ENCODE measurements around the gene LRRC4C.

Gene LRRC4C

DNA sequence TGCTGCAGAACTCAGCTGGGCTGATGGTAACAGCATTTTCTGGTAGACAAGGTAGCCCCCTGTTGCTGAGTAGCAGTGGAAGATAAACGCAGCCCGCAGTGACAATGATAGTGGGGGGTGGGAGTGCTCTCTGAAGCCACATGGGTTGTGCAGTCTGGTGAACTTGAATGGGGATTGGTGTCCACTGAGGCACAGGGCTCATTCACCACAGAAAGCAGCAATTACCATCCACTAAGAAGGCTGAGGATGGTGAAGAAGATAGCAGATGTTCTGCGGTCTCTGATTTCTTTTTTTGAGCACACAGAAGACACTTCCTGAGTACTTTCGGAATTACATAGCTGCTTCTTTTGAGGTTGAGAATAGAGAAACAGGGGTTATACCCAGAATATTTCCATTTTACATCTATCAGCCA, 150.3 kb downstream of the LRRC4C start:
- no peaks in the 10 kb centered on the region for H3K36me3 Mint-ChIP-seq (ENCODE audit: insufficient read depth)
- H3K4me3 Mint-ChIP-seq: no peak overlapping the region
- H3K27me3 Mint-ChIP-seq: no peaks in the 10 kb centered on the region
- H3K27ac Mint-ChIP-seq (ENCODE audit: low read depth): no peak overlapping the region
- ATAC-seq (replicated peaks; ENCODE audit: extremely low read depth, poor library complexity, severe bottlenecking): no peak
- no peaks in the 10 kb centered on the region for H3K4me1 Mint-ChIP-seq
- H3K9me3 Mint-ChIP-seq: peaks cover 6% of the 10 kb centered on the region
- DNase-seq (ENCODE audit: low spot score in 2 of 2): no peak

DNA sequence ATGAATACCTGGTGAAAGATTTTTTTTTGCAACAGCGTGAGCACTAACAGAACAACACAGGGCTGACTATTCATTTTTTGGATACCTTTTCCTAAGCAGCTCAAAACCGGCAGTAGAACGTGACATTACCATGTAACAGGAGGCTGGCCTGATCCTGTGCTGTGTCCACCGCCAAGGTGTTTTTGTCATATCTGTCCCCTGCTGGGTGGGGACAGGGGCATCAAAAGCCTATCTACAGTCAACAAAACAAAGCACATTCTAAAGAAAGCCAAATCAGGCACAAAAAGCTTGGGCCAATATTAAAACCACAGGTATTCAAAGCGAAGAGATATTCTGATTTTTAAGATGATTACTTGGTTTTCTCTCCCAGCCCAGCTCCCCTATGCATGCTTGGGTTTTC, 151.2 kb downstream of the LRRC4C start:
- H3K27ac Mint-ChIP-seq (ENCODE audit: low read depth): no peak overlapping the region

DNA sequence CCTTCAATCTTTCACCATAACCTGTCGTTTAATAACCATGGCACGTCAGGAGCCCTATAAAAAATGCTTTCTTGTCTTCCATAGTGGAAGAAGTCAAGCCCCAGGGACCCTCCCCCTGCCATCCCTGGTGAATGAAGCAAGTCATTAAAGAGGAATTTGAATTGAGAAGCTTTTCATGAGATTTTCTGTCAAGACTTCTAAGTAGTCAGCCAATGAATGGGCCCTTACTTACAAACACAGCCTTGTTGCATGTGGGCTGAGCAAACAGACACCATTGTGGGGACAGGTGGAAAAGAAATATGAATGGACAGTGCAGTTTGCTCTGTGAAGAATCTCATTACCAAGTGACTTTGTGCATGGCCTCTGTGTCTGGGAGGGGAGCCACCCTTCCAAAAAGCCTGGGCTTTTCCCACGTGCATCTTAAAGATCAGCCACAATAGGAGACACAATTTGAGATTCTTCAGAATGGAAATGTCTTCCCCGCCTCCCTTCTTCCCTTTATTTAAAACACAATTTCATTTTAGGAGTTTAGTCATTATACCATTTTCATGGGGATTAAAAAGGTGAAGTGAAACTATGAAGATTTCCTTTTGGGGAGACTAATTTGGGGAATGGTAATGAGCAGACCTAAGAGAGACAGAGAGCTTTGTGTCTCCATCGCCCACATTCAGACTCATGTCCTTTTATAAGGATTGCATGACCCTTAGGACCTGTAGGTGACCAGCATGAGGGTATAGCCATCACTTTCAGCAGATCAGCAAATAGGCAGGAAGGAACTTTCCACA, 152.0 kb downstream of the LRRC4C start:
- Mint-ChIP-seq H3K36me3 (ENCODE audit: insufficient read depth) (no peaks in the 10 kb centered on the region), H3K4me3 (no peak overlapping the region), H3K9me3 (peaks cover 6% of the 10 kb centered on the region), H3K4me1 (no peaks in the 10 kb centered on the region), H3K27me3 (no peaks in the 10 kb centered on the region), H3K27ac (ENCODE audit: low read depth) (no peak overlapping the region)
- DNase-seq (ENCODE audit: low spot score in 2 of 2) (no peak), ATAC-seq (replicated peaks; ENCODE audit: extremely low read depth, poor library complexity, severe bottlenecking) (no peak)

More for the DNA sequence above, 151.2 kb downstream of the LRRC4C start:
- ATAC-seq (replicated peaks; ENCODE audit: extremely low read depth, poor library complexity, severe bottlenecking) (no peak), DNase-seq (ENCODE audit: low spot score in 2 of 2) (no peak)
- Mint-ChIP-seq H3K4me1 (no peaks in the 10 kb centered on the region), H3K4me3 (no peak overlapping the region), H3K9me3 (peaks cover 6% of the 10 kb centered on the region), H3K27me3 (no peaks in the 10 kb centered on the region), H3K36me3 (ENCODE audit: insufficient read depth) (no peaks in the 10 kb centered on the region)

DNA sequence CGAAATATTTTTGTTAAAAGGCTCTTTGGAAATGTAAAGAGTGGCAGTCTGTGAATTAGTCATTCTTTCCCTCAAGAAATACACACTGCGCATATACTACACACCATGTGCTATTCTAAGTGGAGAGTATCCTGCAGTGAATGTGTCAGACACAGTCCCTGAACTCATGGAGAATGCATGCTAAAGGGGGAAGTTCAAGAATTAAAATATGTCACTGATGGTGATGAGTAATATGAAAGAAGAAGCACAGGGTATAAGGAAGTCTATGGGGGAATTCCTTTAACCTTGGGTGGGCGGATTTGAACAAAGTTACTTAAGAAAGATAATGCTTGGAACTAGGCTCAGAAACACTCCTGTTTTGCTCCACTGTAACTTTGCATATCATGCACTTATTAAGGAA, 153.0 kb downstream of the LRRC4C start:
- H3K36me3 Mint-ChIP-seq (ENCODE audit: insufficient read depth): no peaks in the 10 kb centered on the region
- H3K27me3 Mint-ChIP-seq: no peaks in the 10 kb centered on the region

DNA sequence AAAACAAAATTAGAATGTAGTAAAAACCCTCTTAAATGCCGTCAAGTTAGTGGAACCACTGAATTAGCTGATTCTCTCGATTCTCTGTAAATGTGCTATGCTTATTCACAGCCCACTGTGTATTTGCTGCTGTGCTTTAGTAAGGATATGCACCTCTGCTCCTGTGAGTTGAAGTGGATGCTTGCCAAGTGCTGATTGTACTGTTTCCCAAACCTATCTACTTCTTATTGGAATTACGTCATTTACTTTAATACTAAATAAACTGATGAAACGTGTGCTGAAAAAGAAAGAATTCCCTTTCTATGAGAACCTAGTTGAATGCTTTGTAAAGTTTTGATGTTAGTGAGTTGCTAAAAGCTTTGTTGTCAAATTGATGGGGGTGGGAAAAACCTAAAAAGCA, 158.4 kb downstream of the LRRC4C start:
- Mint-ChIP-seq H3K9me3 (peaks cover 8% of the 10 kb centered on the region), H3K36me3 (ENCODE audit: insufficient read depth) (no peaks in the 10 kb centered on the region), H3K27me3 (no peaks in the 10 kb centered on the region), H3K27ac (ENCODE audit: low read depth) (no peak overlapping the region), H3K4me1 (no peaks in the 10 kb centered on the region), H3K4me3 (no peak overlapping the region)
- ATAC-seq (replicated peaks; ENCODE audit: extremely low read depth, poor library complexity, severe bottlenecking): no peak
- no peak for DNase-seq (ENCODE audit: low spot score in 2 of 2)

More for the DNA sequence above, 153.0 kb downstream of the LRRC4C start:
- Mint-ChIP-seq H3K27ac (ENCODE audit: low read depth) (no peak overlapping the region), H3K9me3 (peaks cover 6% of the 10 kb centered on the region), H3K4me3 (no peak overlapping the region), H3K4me1 (no peaks in the 10 kb centered on the region)
- DNase-seq (ENCODE audit: low spot score in 2 of 2) (no peak), ATAC-seq (replicated peaks; ENCODE audit: extremely low read depth, poor library complexity, severe bottlenecking) (no peak)

DNA sequence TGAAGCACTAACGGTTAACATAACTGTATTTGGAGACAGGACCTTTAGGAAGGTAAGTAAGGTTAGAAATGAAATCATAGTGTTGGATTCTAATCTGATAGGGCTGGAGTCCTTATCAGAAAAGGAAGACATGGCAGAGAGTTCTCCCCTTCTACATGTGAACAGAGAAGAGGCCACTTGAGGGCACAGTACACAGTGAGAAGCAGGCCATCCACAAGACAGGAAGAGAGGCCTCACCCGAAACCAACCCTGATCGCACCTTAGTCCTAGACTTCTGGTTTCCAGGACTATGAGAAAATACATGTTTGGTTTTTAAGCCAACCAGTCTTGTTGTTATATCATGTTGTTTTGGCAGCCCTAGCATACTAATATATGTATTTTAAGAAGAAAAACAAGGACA, 170.0 kb downstream of the LRRC4C start:
- no peak overlapping the region for H3K27ac Mint-ChIP-seq (ENCODE audit: low read depth)
- H3K4me3 Mint-ChIP-seq: no peak overlapping the region
- H3K9me3 Mint-ChIP-seq: peaks cover 12% of the 10 kb centered on the region
- no peaks in the 10 kb centered on the region for H3K27me3 Mint-ChIP-seq
- H3K36me3 Mint-ChIP-seq (ENCODE audit: insufficient read depth): no peaks in the 10 kb centered on the region
- ATAC-seq (replicated peaks; ENCODE audit: extremely low read depth, poor library complexity, severe bottlenecking) (no peak), DNase-seq (ENCODE audit: low spot score in 2 of 2) (no peak)
- no peaks in the 10 kb centered on the region for H3K4me1 Mint-ChIP-seq

DNA sequence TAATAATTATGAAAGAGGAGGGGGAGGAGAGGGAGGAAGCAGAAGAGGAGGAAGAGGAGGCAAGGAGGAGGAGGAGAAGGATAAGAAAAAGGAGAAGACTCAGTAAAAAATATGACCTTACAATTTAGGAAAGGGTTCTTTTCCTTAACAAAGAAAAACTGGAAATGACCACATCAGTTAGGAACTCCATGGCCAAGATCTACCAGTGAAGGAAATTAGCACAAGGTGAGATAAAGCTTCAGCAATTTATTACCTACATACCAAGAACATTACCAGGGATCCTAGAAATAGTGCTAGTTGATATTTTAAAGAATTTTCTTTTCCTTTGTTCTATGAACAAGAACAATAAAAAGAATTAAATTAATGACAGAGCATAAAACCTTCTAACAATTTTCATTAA, 172.7 kb downstream of the LRRC4C start:
- no peak for ATAC-seq (replicated peaks; ENCODE audit: extremely low read depth, poor library complexity, severe bottlenecking)

DNA sequence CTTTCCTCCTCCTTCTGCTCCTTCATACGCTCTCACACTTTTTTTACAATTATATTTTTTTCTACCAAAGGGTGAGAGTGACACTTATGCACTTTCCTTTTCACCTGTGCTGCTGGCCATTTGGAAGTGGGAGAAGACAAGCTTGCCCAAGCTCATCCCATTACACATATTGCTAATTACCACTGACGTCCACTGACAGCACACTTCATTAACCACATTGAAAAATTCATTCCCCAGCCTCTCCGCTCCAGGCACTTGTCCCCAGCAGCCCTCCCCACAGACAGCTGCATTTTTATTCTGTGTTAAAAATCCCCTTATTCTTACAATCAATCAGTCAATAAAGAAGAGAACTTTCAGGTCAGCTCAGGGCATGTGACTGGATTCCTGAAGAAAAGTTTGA, 175.1 kb downstream of the LRRC4C start:
- Mint-ChIP-seq H3K27ac (ENCODE audit: low read depth) (no peak overlapping the region), H3K27me3 (no peaks in the 10 kb centered on the region), H3K4me3 (no peak overlapping the region), H3K9me3 (peaks cover 16% of the 10 kb centered on the region), H3K36me3 (ENCODE audit: insufficient read depth) (no peaks in the 10 kb centered on the region), H3K4me1 (no peaks in the 10 kb centered on the region)
- DNase-seq (ENCODE audit: low spot score in 2 of 2) (no peak), ATAC-seq (replicated peaks; ENCODE audit: extremely low read depth, poor library complexity, severe bottlenecking) (no peak)

More for the DNA sequence above, 172.7 kb downstream of the LRRC4C start:
- no peak overlapping the region for H3K4me3 Mint-ChIP-seq
- no peak overlapping the region for H3K27ac Mint-ChIP-seq (ENCODE audit: low read depth)
- H3K4me1 Mint-ChIP-seq: no peaks in the 10 kb centered on the region
- peaks cover 17% of the 10 kb centered on the region for H3K9me3 Mint-ChIP-seq
- DNase-seq (ENCODE audit: low spot score in 2 of 2): no peak
- no peaks in the 10 kb centered on the region for H3K27me3 Mint-ChIP-seq
- H3K36me3 Mint-ChIP-seq (ENCODE audit: insufficient read depth): no peaks in the 10 kb centered on the region

DNA sequence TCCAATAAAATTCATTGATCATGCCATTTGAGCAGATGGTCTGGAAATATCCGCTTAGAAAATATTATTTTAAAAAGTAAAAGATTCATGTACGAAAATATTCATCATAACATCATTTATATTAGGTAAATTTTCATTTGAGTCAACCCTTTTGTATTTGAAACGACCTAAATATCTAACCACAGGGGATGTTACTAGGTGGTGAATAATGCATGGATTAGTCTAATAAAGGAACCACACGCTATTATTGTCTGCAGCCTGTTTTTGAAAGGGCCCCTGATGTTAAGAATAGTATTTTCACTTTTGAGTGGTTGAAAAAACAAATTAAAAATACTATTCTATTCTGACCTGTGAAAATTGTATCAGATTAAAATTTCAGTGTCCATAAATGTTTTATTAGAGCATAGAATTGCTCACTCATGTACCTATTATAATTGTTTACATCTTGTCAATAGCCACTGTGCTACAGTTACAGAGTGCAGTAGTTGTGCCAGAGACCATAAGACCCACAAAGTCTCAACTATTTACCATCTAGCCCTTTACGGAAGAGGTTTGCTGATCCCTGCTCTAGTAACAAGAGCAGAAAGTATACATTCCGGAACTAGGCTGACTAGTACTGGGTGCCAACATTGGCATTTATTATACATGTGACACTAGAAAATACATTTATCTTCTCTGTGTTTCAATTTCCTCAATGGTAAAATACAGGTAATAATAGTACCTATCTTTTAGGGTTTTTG, 176.1 kb downstream of the LRRC4C start:
- Mint-ChIP-seq H3K4me3 (no peak overlapping the region), H3K27ac (ENCODE audit: low read depth) (no peak overlapping the region), H3K4me1 (no peaks in the 10 kb centered on the region), H3K36me3 (ENCODE audit: insufficient read depth) (no peaks in the 10 kb centered on the region), H3K27me3 (no peaks in the 10 kb centered on the region), H3K9me3 (peaks cover 24% of the 10 kb centered on the region)
- ATAC-seq (replicated peaks; ENCODE audit: extremely low read depth, poor library complexity, severe bottlenecking) (no peak), DNase-seq (ENCODE audit: low spot score in 2 of 2) (no peak)

DNA sequence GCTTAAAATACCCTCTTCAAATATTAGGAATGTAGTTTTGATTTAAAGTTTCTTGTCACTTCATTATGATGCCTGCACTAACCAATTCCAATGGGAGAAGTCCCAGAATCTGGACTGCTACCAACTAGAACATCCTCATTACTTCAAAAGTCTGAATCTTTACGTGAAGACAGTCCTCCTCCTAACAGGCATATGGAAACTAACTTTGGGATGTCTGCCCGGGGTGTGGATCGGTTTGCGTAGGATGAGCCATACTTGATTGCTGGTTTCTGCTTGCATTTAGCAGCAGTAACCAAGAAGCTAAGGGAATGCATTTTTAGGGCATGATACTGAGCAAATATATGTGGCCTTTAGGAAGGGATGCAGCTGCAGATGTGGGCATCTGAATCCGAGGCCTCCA, 177.1 kb downstream of the LRRC4C start:
- no peak overlapping the region for H3K27ac Mint-ChIP-seq (ENCODE audit: low read depth)
- H3K4me3 Mint-ChIP-seq: no peak overlapping the region
- peaks cover 30% of the 10 kb centered on the region for H3K9me3 Mint-ChIP-seq
- no peak for ATAC-seq (replicated peaks; ENCODE audit: extremely low read depth, poor library complexity, severe bottlenecking)
- H3K4me1 Mint-ChIP-seq: no peaks in the 10 kb centered on the region
- no peaks in the 10 kb centered on the region for H3K27me3 Mint-ChIP-seq
- no peaks in the 10 kb centered on the region for H3K36me3 Mint-ChIP-seq (ENCODE audit: insufficient read depth)
- DNase-seq (ENCODE audit: low spot score in 2 of 2): no peak

DNA sequence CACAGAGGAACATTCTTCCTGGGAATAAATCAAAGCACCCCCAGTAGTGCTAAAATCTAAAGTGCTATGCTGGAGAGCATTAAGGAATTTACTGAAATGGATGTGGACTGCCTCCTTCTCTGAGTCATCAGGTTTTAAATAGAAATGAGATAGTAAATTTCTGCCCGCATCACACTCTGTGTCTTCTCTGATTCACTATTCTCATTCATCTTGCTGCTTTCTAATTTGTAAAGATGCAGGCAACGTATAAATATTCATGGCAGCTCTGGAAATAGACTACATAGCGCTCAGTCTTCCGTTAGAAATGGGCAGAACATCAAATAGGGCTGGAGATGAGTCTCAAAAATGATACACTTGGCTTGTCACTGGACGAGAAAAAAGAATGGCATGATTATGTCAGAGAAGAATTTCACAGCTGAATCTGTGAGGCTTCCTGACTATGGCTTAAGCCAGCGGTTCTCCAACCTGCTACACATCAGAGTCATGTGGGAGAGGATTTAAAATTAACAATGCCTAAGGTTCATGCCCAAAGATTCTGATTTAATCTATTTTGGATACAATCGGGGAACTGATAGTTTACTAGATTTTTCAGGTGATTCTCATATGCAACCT, 178.2 kb downstream of the LRRC4C start:
- Mint-ChIP-seq H3K4me1 (no peaks in the 10 kb centered on the region), H3K36me3 (ENCODE audit: insufficient read depth) (no peaks in the 10 kb centered on the region), H3K27ac (ENCODE audit: low read depth) (no peak overlapping the region), H3K27me3 (no peaks in the 10 kb centered on the region), H3K4me3 (no peak overlapping the region), H3K9me3 (peaks cover 30% of the 10 kb centered on the region)
- no peak for ATAC-seq (replicated peaks; ENCODE audit: extremely low read depth, poor library complexity, severe bottlenecking)
- DNase-seq (ENCODE audit: low spot score in 2 of 2): no peak

DNA sequence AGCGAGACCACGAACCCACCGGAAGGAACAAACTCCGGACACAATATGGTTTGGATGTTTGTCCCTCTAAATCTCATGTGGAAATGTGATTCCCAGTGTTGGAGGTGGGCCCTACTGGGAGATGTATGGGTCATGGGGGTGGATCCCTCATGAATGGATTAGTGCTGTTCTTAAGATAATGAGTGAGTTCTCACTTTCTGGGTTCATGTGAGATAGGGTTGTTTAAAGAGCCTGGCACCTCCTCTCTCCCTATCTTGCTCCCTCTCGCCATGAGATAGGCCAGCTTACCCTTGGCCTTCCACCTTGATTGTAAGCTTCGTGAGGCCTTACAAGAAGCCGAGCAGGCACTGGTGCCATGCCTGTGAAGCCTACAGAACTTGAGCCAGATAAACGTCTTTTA, 184.6 kb downstream of the LRRC4C start:
- no peak for DNase-seq (ENCODE audit: low spot score in 2 of 2)
- no peaks in the 10 kb centered on the region for H3K27me3 Mint-ChIP-seq
- peaks cover 33% of the 10 kb centered on the region for H3K9me3 Mint-ChIP-seq
- H3K27ac Mint-ChIP-seq (ENCODE audit: low read depth): no peak overlapping the region
- ATAC-seq (replicated peaks; ENCODE audit: extremely low read depth, poor library complexity, severe bottlenecking): no peak
- no peaks in the 10 kb centered on the region for H3K36me3 Mint-ChIP-seq (ENCODE audit: insufficient read depth)
- H3K4me1 Mint-ChIP-seq: no peaks in the 10 kb centered on the region
- H3K4me3 Mint-ChIP-seq: no peak overlapping the region

DNA sequence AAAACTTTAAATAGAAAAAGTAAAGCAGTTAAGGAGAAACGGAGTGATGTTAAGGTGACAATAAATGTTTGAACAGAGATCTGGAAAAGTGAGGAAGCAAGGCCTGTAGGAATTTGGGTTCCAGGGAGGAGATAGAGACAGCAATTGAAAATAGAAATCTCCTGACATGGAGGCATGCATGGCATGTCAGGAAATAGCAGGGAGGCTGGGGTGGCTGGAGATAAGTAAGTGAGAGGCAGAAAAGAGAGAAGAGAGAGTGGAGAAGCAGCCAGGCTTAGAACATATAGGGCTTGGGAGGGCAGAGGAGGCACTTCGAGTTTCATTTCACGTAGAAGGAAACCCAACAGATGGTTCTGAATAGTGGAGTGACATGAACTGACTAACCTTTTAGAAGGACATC, 185.5 kb downstream of the LRRC4C start:
- H3K27ac Mint-ChIP-seq (ENCODE audit: low read depth): no peak overlapping the region
- H3K9me3 Mint-ChIP-seq: peaks cover 25% of the 10 kb centered on the region
- no peak for DNase-seq (ENCODE audit: low spot score in 2 of 2)
- no peak overlapping the region for H3K4me3 Mint-ChIP-seq
- H3K4me1 Mint-ChIP-seq: no peaks in the 10 kb centered on the region
- no peak for ATAC-seq (replicated peaks; ENCODE audit: extremely low read depth, poor library complexity, severe bottlenecking)
- H3K36me3 Mint-ChIP-seq (ENCODE audit: insufficient read depth): no peaks in the 10 kb centered on the region
- H3K27me3 Mint-ChIP-seq: no peaks in the 10 kb centered on the region
